GM19193 (cell line): Measurements from ENCODE around the gene EML5.

Experiments
- POLR2A ChIP-seq: IDR thresholded peaks from 4 replicates; pipeline ENCODE4 v1.6.1; 2011; ENCODE audit not compliant: insufficient read depth, insufficient read length; ENCODE audit errors: extremely low read depth

The EML5 gene

GRCh38 chr14:88695870-88696269 lies 96.9 kb downstream of the EML5 start:
- TF ChIP-seq POLR2A = no peak

GRCh38 chr14:88688386-88688785 lies 104.4 kb downstream of the EML5 start:
- no peak for TF ChIP-seq POLR2A

GRCh38 chr14:88683119-88683518 lies 109.6 kb downstream of the EML5 start:
- TF ChIP-seq POLR2A = no peak

- TF ChIP-seq POLR2A = no peak
These were observed 110.1 kb downstream of the EML5 start for GRCh38 chr14:88682495-88683114.

- no peak for TF ChIP-seq POLR2A
These were observed 110.8 kb downstream of the EML5 start for GRCh38 chr14:88681755-88682494.

GRCh38 chr14:88669346-88669745 lies 123.4 kb downstream of the EML5 start:
- no peak for TF ChIP-seq POLR2A

- no peak for TF ChIP-seq POLR2A
These were observed 124.2 kb downstream of the EML5 start for GRCh38 chr14:88668448-88669116.

GRCh38 chr14:88667555-88668273 lies 125.0 kb downstream of the EML5 start:
- no peak for TF ChIP-seq POLR2A

- no peak for TF ChIP-seq POLR2A
These were observed 132.7 kb downstream of the EML5 start for GRCh38 chr14:88660056-88660455.

- TF ChIP-seq POLR2A = no peak
These were observed 153.5 kb downstream of the EML5 start for GRCh38 chr14:88639221-88639620.

- TF ChIP-seq POLR2A = no peak
These were observed 160.2 kb downstream of the EML5 start for GRCh38 chr14:88632512-88632911.

- TF ChIP-seq POLR2A = no peak
These were observed 161.7 kb downstream of the EML5 start for GRCh38 chr14:88631091-88631490.

- TF ChIP-seq POLR2A = no peak
These were observed 162.2 kb downstream of the EML5 start for GRCh38 chr14:88630565-88630964.

GRCh38 chr14:88628462-88628861 lies 164.3 kb downstream of the EML5 start:
- no peak for TF ChIP-seq POLR2A

GRCh38 chr14:88628033-88628432 lies 164.7 kb downstream of the EML5 start:
- TF ChIP-seq POLR2A = no peak
